SK-N-SH treated with all-trans-retinoic acid at 6 μM for 48 hours (cell line): ENCODE results near the gene VPS13C.

Experiments
- ESRRG ChIP-seq: fragments of 250-450 bp; sonication (Bioruptor Pico); IDR thresholded peaks from 2 replicates; pipeline ENCODE4 v1.6.1; 2021; ENCODE audit warnings: mild to moderate bottlenecking
- TOX ChIP-seq: fragments of 250-450 bp; sonication (Bioruptor Pico); IDR thresholded peaks from 2 replicates; pipeline ENCODE4 v1.8.0; 2021; ENCODE audit warnings: mild to moderate bottlenecking, moderate library complexity, borderline replicate concordance
- ZC3H10 ChIP-seq: fragments of 250-450 bp; sonication (Bioruptor Pico); IDR thresholded peaks from 2 replicates; pipeline ENCODE4 v1.5.1; 2021; ENCODE audit warnings: mild to moderate bottlenecking, moderate library complexity
- ZFP3 ChIP-seq: fragments of 250-450 bp; sonication (Bioruptor Pico); IDR thresholded peaks from 2 replicates; pipeline ENCODE4 v1.5.0; 2020; ENCODE audit warnings: mild to moderate bottlenecking, moderate library complexity
- ZFP30 ChIP-seq: fragments of 450-650 bp; formaldehyde crosslinking; IDR thresholded peaks from 2 replicates; pipeline ENCODE4 v1.5.0; 2022; ENCODE audit warnings: mild to moderate bottlenecking, moderate library complexity
- ZNF70 ChIP-seq: fragments of 450-650 bp; formaldehyde crosslinking; IDR thresholded peaks from 2 replicates; pipeline ENCODE4 v1.5.0; 2020; ENCODE audit warnings: mild to moderate bottlenecking, moderate library complexity
- ZNF8 ChIP-seq: fragments of 450-650 bp; formaldehyde crosslinking; IDR thresholded peaks from 2 replicates; pipeline ENCODE4 v1.5.0; 2020; ENCODE audit warnings: mild to moderate bottlenecking, moderate library complexity
- TF ChIP-seq, protein P1 (sequence below): fragments of 250-450 bp; sonication (Bioruptor Pico); IDR thresholded peaks from 2 replicates; pipeline ENCODE4 v1.8.0; 2020; ENCODE audit warnings: mild to moderate bottlenecking, moderate library complexity, borderline replicate concordance

DNA sequence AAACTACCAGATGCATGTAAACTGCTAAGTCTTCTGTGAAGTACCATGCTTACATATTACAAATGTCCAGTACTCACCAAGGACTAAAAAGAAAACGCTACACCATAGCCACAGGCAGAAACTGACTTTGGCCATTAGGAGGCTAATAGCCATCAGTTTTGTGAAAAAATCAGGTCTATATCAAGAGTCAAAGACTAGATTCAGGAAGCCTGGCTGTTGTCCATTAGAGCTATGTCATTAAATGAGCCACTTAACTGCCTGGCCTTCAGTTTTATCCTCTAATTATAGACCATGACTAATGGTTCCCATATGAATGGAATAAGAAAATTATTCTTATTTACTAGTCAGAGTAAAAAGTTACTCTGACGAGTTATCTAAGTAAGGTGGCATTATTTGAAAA, 144.1 kb downstream of the VPS13C start:
- TF ChIP-seq ZFP3 (CRISPR knock-in tag) (no peak), ZFP30 (CRISPR knock-in tag) (no peak), ZNF70 (CRISPR knock-in tag) (peak; percentile 90), ESRRG (CRISPR knock-in tag) (no peak), ZC3H10 (peak; percentile 10; the same call in 1 of the 2 replicates), TOX (no peak), ZNF8 (CRISPR knock-in tag) (no peak; the same call in 1 of the 2 replicates)
- TF ChIP-seq, protein P1, sequence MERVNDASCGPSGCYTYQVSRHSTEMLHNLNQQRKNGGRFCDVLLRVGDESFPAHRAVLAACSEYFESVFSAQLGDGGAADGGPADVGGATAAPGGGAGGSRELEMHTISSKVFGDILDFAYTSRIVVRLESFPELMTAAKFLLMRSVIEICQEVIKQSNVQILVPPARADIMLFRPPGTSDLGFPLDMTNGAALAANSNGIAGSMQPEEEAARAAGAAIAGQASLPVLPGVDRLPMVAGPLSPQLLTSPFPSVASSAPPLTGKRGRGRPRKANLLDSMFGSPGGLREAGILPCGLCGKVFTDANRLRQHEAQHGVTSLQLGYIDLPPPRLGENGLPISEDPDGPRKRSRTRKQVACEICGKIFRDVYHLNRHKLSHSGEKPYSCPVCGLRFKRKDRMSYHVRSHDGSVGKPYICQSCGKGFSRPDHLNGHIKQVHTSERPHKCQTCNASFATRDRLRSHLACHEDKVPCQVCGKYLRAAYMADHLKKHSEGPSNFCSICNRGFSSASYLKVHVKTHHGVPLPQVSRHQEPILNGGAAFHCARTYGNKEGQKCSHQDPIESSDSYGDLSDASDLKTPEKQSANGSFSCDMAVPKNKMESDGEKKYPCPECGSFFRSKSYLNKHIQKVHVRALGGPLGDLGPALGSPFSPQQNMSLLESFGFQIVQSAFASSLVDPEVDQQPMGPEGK: no peak
